GM19455 (cell line): ENCODE measurements around the gene STK35.

ENCODE experiments used
- ATAC-seq: cut with Tn5 transposase; IDR thresholded peaks from one replicate; pipeline ENCODE4 v1.9.1; 2021; ENCODE audit not compliant: unreplicated experiment

STK35 gene

DNA sequence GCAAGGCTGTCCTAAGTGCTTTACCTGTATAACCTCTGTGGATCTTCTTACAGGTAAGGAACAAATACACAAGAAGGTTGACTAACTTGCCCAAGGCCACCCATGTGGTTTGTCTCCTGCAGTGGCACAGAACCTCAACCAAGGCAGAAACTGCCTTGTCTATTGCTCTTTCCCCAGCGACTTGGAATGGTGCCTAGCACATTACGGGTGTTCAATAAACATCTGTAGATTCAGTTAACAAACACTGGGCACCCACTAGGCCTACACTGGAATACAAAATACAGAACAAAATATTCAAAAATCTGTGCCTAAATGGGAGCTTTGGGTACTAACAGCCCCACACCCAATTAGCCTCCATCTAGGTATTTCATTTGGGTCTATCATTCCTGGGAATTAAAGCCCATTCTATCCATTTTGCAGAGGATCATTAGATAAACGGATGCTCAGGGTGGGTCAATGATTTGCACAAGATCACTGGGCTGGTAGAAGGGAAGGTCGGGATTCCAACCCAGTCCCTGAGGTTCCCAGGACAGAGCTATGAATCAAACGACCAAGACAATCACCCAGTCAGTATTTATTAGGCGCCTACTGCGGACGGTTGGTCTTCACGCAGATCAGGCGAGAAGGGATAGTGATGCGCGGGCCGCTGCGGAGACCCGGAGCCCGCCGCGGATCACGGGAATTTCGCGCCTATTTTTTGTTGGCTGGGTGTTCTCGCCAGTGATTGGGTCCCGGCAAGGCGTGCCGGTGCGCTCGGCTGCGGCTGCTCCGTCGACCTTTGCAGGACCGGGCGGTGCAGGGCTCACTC, at the start of gene STK35:
Gene STK35, plus strand, starts transcription at position 771 of the 808 bp plus-strand sequence. CDS start 55 bp downstream, outside the sequence.
- ATAC-seq: peak; percentile 44

- no peak for ATAC-seq
Observed at GRCh38 chr20:2051946-2052345, 49.7 kb upstream of the STK35 start.

GRCh38 chr20:2052741-2053140, 48.9 kb upstream of the STK35 start:
- no peak for ATAC-seq

GRCh38 chr20:2053615-2054014, 48.0 kb upstream of the STK35 start:
- ATAC-seq: no peak

DNA sequence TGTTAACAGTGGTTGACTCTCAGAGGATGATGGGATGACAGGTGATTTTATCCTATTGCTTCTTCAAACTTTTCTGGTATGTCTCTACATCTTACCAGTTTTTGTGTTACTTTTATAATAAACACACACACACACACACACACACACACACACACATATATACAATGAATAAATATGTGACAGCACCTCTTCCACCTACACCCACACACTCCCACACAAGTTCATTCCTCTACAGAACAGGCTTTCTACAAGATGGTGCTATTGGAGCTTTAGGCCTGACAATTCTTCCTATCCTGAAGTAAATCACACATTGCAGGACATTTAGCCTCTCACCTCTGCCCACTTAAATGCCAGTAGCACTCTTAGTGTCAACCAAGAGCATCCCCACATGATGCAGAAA, 46.7 kb upstream of the STK35 start:
- no peak for ATAC-seq

GRCh38 chr20:2059411-2059810, 42.2 kb upstream of the STK35 start:
- no peak for ATAC-seq

DNA sequence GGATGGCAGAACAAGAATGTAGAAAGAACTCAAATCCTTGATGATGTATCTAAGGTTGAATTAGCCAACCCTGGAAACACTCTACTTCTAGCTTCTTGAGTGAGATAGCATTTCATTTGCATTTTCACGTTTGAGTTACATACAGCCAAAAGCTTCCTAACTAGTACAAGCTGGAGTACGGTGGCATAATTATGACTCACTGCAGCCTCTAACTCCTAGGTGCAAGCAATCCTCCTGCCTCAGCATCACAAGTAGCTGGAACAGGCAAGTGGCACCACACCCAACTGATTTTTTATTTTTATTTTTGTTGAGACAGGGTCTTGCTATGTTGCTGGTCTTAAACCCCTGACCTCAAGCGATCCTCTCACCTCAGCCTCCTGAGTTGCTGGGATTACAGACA, 36.5 kb upstream of the STK35 start:
- ATAC-seq: no peak

GRCh38 chr20:2066461-2067122, 35.0 kb upstream of the STK35 start:
- no peak for ATAC-seq

- no peak for ATAC-seq
Observed at GRCh38 chr20:2080532-2081224, 20.9 kb upstream of the STK35 start.

GRCh38 chr20:2084703-2085102, 16.9 kb upstream of the STK35 start:
- no peak for ATAC-seq

GRCh38 chr20:2086177-2086979, 15.2 kb upstream of the STK35 start:
- no peak for ATAC-seq

- ATAC-seq: no peak
Observed at GRCh38 chr20:2086980-2087377, 14.6 kb upstream of the STK35 start.

GRCh38 chr20:2088891-2089290, 12.7 kb upstream of the STK35 start:
- ATAC-seq: no peak

- ATAC-seq: no peak
Observed at GRCh38 chr20:2089447-2089846, 12.2 kb upstream of the STK35 start.

GRCh38 chr20:2093159-2093781, 8.4 kb upstream of the STK35 start:
- ATAC-seq: no peak

DNA sequence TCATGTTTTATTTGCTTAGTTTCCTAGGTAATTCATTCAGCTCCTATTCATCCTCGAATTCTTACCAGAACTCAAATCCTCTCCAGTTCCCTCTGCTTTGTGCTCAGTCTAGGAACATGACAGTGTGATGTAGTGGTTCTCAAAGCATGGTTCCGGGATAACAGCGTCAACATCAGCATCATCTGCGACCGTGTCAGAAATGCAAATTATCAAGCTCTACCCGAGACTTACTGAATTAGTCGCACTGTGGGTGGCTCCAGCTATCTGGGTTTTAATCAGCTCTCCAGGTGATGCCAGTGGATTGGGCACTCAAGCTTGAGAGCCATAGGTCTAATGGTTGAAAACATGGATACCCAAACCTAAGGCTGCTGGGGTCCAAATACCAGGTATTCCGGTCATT, 7.7 kb upstream of the STK35 start:
- ATAC-seq: no peak

GRCh38 chr20:2101865-2102584, 398 bp downstream of the STK35 start:
- ATAC-seq: peak; percentile 85

DNA sequence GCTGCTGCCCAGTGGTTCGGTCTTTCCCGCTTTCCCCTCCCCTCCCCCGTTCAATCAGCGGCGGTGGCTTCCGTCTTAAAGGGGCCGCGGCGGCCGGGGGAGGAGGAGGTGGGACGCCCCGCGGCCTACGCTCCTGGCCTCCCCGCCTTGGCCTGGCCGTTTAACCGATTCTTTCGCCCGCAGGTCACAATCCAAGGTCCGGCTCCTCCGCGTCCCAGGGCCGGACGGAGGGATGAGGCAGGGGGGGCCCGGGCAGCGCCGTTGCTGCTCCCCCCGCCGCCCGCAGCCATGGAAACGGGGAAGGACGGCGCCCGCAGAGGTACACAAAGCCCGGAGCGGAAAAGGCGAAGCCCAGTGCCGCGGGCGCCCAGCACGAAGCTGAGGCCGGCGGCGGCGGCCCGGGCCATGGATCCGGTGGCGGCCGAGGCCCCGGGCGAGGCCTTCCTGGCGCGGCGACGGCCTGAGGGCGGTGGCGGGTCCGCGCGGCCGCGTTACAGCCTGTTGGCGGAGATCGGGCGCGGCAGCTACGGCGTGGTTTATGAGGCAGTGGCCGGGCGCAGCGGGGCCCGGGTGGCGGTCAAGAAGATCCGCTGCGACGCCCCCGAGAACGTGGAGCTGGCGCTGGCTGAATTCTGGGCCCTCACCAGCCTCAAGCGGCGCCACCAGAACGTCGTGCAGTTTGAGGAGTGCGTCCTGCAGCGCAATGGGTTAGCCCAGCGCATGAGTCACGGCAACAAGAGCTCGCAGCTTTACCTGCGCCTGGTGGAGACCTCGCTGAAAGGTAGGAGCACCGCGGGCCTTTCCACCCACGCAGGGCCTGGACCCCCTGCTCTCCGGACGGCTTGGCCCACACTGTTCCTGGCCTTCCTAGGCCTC, 1.2 kb downstream of the STK35 start:
- ATAC-seq: peak; percentile 60
